Hepatocyte (in vitro differentiated cells): ENCODE data around the gene HOXB4. TPM values are rescaled to one million over a fixed set of nuclear protein-coding genes. Genes with fewer than 3 reads are reported as not detected.

Source experiments
- DNase-seq: peaks from one replicate; pipeline ENCODE4 v3.0.0-alpha.2; 2016; ENCODE audit warnings: low spot score
- H2AFZ ChIP-seq: fragments of 200-600 bp; sonication (generic); 2 replicates; pipeline ENCODE4 v1.6.0; 2016; ENCODE audit warnings: antibody characterized with exemption, mild to moderate bottlenecking
- H3K27ac ChIP-seq: fragments of 200-600 bp; sonication (generic); 2 replicates; pipeline ENCODE4 v1.5.1; 2016; ENCODE audit warnings: mild to moderate bottlenecking
- H3K27me3 ChIP-seq: fragments of 200-600 bp; sonication (generic); 2 replicates; pipeline ENCODE4 v1.6.1; 2016
- H3K36me3 ChIP-seq: fragments of 200-600 bp; sonication (generic); replicated peaks from 2 replicates; pipeline ENCODE4 v1.5.1; 2016; ENCODE audit warnings: low read depth; ENCODE audit not compliant: insufficient read depth
- H3K4me1 ChIP-seq: fragments of 200-600 bp; sonication (generic); 2 replicates; pipeline ENCODE4 v1.5.1; 2016; ENCODE audit warnings: mild to moderate bottlenecking, moderate library complexity; ENCODE audit not compliant: insufficient read depth
- H3K4me2 ChIP-seq: fragments of 200-600 bp; sonication (generic); 2 replicates; pipeline ENCODE4 v1.6.0; 2016
- H3K4me3 ChIP-seq: fragments of 200-600 bp; sonication (generic); 2 replicates; pipeline ENCODE4 v1.5.1; 2016; ENCODE audit warnings: mild to moderate bottlenecking
- H3K79me2 ChIP-seq: fragments of 200-600 bp; sonication (generic); 2 replicates; pipeline ENCODE4 v1.6.0; 2017; ENCODE audit warnings: mild to moderate bottlenecking
- H3K9me2 ChIP-seq: fragments of 200-600 bp; sonication (generic); replicated peaks from 2 replicates; pipeline ENCODE4 v1.6.0; 2017; ENCODE audit warnings: mild to moderate bottlenecking; ENCODE audit not compliant: insufficient read depth
- H3K9me3 ChIP-seq: fragments of 200-600 bp; sonication (generic); 2 replicates; pipeline ENCODE4 v1.5.1; 2016; ENCODE audit warnings: low read depth, mild to moderate bottlenecking
- H4K20me1 ChIP-seq: fragments of 200-600 bp; sonication (generic); 2 replicates; pipeline ENCODE4 v1.6.0; 2016; ENCODE audit warnings: mild to moderate bottlenecking; ENCODE audit not compliant: insufficient read depth, poor library complexity, severe bottlenecking
- CTCF ChIP-seq: fragments of 200-600 bp; sonication (generic); IDR thresholded peaks from 2 replicates; pipeline ENCODE4 v1.5.1; 2016; ENCODE audit warnings: antibody characterized with exemption, mild to moderate bottlenecking; ENCODE audit not compliant: poor library complexity
- EZH2 ChIP-seq: fragments of 200-600 bp; sonication (generic); IDR thresholded peaks from 2 replicates; pipeline ENCODE4 v1.6.1; 2016; ENCODE audit warnings: antibody characterized with exemption, mild to moderate bottlenecking, borderline replicate concordance
- EZH2phosphoT487 ChIP-seq: fragments of 200-600 bp; sonication (generic); IDR thresholded peaks from one replicate; pipeline ENCODE4 v1.6.1; 2018; ENCODE audit warnings: antibody characterized with exemption, mild to moderate bottlenecking, low read depth, moderate library complexity; ENCODE audit not compliant: unreplicated experiment, severe bottlenecking
- whole genome bisulfite sequencing: methylation state at CpG from one replicate; pipeline ENCODE4 v1.1.6; 2016; ENCODE audit warnings: low lambda C conversion rate; ENCODE audit errors: missing lambda C conversion rate; 5-methylcytosine and 5-hydroxymethylcytosine counted together
- polyA plus RNA-seq: library from polyadenylated mRNA; unstranded; fragments of >200 nt; fragmentation: Nextera tagmentation; extraction: Ambion mirVana; gene quantifications from 2 replicates; pipeline ENCODE4 v1.2.1, GENCODE V29; 2016
- total RNA-seq: library from RNA; depleted of rRNA; stranded (reverse); fragments of >200 nt; gene quantifications from 2 replicates; pipeline ENCODE4 v1.2.3, GENCODE V29; 2014

HOXB4 gene
- total and polyA plus RNA-seq, 2 experiments from 2014 or later: 1.8 to 2.2 TPM

- Histone ChIP-seq H3K27me3 (peaks cover 96% of the 10 kb centered on the region), H3K4me2 (no peak overlapping the region), H2AFZ (no peak overlapping the region), H3K9me2 (no peaks in the 10 kb centered on the region), H3K36me3 (no peaks in the 10 kb centered on the region), H3K27ac (no peak overlapping the region), H3K79me2 (no peaks in the 10 kb centered on the region), H3K4me3 (no peak overlapping the region), H3K9me3 (no peaks in the 10 kb centered on the region), H3K4me1 (peaks cover 26% of the 10 kb centered on the region), H4K20me1 (no peaks in the 10 kb centered on the region)
- TF ChIP-seq CTCF: no peak
- no peak for TF ChIP-seq EZH2
- no peak for TF ChIP-seq EZH2phosphoT487
- DNase-seq: no peak
- WGBS: 25% methylated on average over 4 of the region's 4 CpGs
Observed at GRCh38 chr17:48623583-48623982, 45.4 kb upstream of the HOXB4 start.

- peaks cover 26% of the 10 kb centered on the region for H3K4me1 ChIP-seq
- no peaks in the 10 kb centered on the region for H3K9me3 ChIP-seq
- WGBS: 33% methylated on average over 11 of the region's 11 CpGs
- DNase-seq: no peak
- no peaks in the 10 kb centered on the region for H3K9me2 ChIP-seq
- H3K4me3 ChIP-seq: no peak overlapping the region
- H3K27me3 ChIP-seq: peaks cover 94% of the 10 kb centered on the region
- no peaks in the 10 kb centered on the region for H3K79me2 ChIP-seq
- no peak overlapping the region for H3K27ac ChIP-seq
- H3K36me3 ChIP-seq: no peaks in the 10 kb centered on the region
- no peaks in the 10 kb centered on the region for H4K20me1 ChIP-seq
- TF ChIP-seq CTCF: no peak
- TF ChIP-seq EZH2phosphoT487: peak; percentile 79
- no peak overlapping the region for H3K4me2 ChIP-seq
- H2AFZ ChIP-seq: no peak overlapping the region
Observed at GRCh38 chr17:48622857-48623256, 44.7 kb upstream of the HOXB4 start.

GRCh38 chr17:48621410-48622392 lies 43.6 kb upstream of the HOXB4 start:
- Histone ChIP-seq H3K4me3 (no peak overlapping the region), H3K79me2 (no peaks in the 10 kb centered on the region), H3K4me1 (peaks cover 26% of the 10 kb centered on the region), H3K27me3 (peaks cover 94% of the 10 kb centered on the region), H3K9me2 (no peaks in the 10 kb centered on the region), H3K36me3 (no peaks in the 10 kb centered on the region), H4K20me1 (no peaks in the 10 kb centered on the region), H3K4me2 (no peak overlapping the region), H2AFZ (no peak overlapping the region), H3K9me3 (no peaks in the 10 kb centered on the region), H3K27ac (no peak overlapping the region)
- no peak for DNase-seq
- TF ChIP-seq CTCF (no peak), EZH2phosphoT487 (peak; percentile 73), EZH2 (peak; percentile 88)
- WGBS: 12% methylated on average over 41 of the region's 41 CpGs
